Suprapubic skin (tissue), 3 donors: ENCODE results near the gene SEC22A.

ENCODE experiments used
- CTCF ChIP-seq, 2 donors: fragments of 200-600 bp in 1 of 2; fragments of 450-650 bp in 1 of 2; sonication (generic) in 1 of 2; IDR thresholded peaks; one replicate each; pipeline ENCODE4 v1.5.1; 2016 to 2019; ENCODE audit warnings: antibody characterized with exemption in 2 of 2, mild to moderate bottlenecking in 1 of 2, moderate library complexity in 1 of 2
- EP300 ChIP-seq: sonication (generic); formaldehyde crosslinking; IDR thresholded peaks from one replicate; pipeline ENCODE4 v1.6.1; 2017; ENCODE audit warnings: antibody characterized with exemption
- POLR2A ChIP-seq, 2 donors: fragments of 450-650 bp; IDR thresholded peaks; one replicate each; pipeline ENCODE4 v1.6.1; 2017; ENCODE audit warnings: antibody characterized with exemption in 2 of 2, mild to moderate bottlenecking in 2 of 2, moderate library complexity in 2 of 2

GRCh38 chr3:123256256-123256655, 54.5 kb downstream of the SEC22A start:
- TF ChIP-seq POLR2A (IDR thresholded peaks at IDR 0.05) (no peak), CTCF (IDR thresholded peaks at IDR 0.05) (no peak), EP300 (no peak)
